Loucy (cell line): ENCODE results near the gene C6orf136.
A peak's percentile ranks its signal among the peaks of the same experiment; 100 is the strongest.
"Not testable (repeated sequence)": the region's sequence is repeated elsewhere in the genome, so short reads cannot be mapped to it uniquely, and the experiment has no call there.

ENCODE experiments used
- CTCF ChIP-seq: fragments of 200-600 bp; sonication (generic); conservative IDR thresholded peaks from 2 replicates; pipeline ENCODE4 v1.5.1; 2014; ENCODE audit warnings: mild to moderate bottlenecking, antibody characterized with exemption, low read length
- EZH2phosphoT487 ChIP-seq: fragments of 200-600 bp; IDR thresholded peaks from 2 replicates; pipeline ENCODE4 v1.6.1; 2018; ENCODE audit warnings: antibody characterized with exemption, mild to moderate bottlenecking, moderate library complexity, borderline replicate concordance

GRCh38 chr6:30597315-30598144 is 49.4 kb upstream of the C6orf136 start:
- TF ChIP-seq CTCF, result peak; percentile 83
- TF ChIP-seq EZH2phosphoT487, result not testable (repeated sequence)
